Upper lobe of left lung (tissue), 4 donors: ENCODE results near the gene ATF3.

Source experiments
- EP300 ChIP-seq, 4 donors: sonication (generic); formaldehyde crosslinking; IDR thresholded peaks; one replicate each; pipeline ENCODE4 v1.5.1; 2017; ENCODE audit warnings: antibody characterized with exemption in 4 of 4, control low read depth in 2 of 4
- POLR2A ChIP-seq, 4 donors: fragments of 450-650 bp; IDR thresholded peaks; one replicate each; pipeline ENCODE4 v1.5.1; 2016 to 2017; ENCODE audit warnings: antibody characterized with exemption in 4 of 4, mild to moderate bottlenecking in 2 of 4
- POLR2AphosphoS5 ChIP-seq, 2 donors: sonication (generic); formaldehyde crosslinking; IDR thresholded peaks; one replicate each; pipeline ENCODE4 v1.5.1; 2017; ENCODE audit warnings: antibody characterized with exemption in 2 of 2
- TF ChIP-seq, protein P1 (sequence below), 6 experiments: fragments of 450-650 bp in 4 of 6; fragments of 200-600 bp in 2 of 6; sonication (generic) in 2 of 6; IDR thresholded peaks; one replicate each; pipeline ENCODE4 v1.5.1; 2016 to 2019; ENCODE audit warnings: antibody characterized with exemption in 6 of 6

DNA sequence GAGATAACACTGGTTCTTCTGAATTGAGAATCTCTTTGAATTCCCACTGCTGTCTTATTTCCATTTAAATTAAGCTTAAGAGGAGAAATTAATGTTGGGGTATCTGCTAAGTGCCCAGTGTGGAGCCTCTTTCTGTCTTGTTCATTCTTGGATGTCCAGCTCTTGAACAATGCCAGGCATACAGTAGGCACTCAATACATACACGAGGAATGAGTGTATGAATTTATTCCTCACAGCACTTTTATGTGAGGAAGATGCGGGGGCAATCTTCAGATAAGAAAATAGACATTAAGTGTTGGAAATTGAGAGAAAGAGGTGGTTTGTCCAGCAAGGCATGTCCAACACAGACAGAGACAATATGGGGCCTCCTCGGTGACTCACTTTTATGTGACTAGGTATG is 11.8 kb upstream of the ATF3 start:
- TF ChIP-seq, protein P1, sequence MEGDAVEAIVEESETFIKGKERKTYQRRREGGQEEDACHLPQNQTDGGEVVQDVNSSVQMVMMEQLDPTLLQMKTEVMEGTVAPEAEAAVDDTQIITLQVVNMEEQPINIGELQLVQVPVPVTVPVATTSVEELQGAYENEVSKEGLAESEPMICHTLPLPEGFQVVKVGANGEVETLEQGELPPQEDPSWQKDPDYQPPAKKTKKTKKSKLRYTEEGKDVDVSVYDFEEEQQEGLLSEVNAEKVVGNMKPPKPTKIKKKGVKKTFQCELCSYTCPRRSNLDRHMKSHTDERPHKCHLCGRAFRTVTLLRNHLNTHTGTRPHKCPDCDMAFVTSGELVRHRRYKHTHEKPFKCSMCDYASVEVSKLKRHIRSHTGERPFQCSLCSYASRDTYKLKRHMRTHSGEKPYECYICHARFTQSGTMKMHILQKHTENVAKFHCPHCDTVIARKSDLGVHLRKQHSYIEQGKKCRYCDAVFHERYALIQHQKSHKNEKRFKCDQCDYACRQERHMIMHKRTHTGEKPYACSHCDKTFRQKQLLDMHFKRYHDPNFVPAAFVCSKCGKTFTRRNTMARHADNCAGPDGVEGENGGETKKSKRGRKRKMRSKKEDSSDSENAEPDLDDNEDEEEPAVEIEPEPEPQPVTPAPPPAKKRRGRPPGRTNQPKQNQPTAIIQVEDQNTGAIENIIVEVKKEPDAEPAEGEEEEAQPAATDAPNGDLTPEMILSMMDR (IDR thresholded peaks at IDR 0.05) = no peak
- TF ChIP-seq POLR2A (IDR thresholded peaks at IDR 0.05) (no peak), POLR2AphosphoS5 (IDR thresholded peaks at IDR 0.05) (no peak), EP300 (IDR thresholded peaks at IDR 0.05) (no peak)
